ENCODE results near the gene GNB1.

The GNB1 gene

GRCh38 chr1:1927751-1928150, 36.9 kb upstream of the GNB1 start:
- TF ChIP-seq FOXM1 (IDR thresholded peaks at IDR 0.05; ENCODE audit: borderline replicate concordance) (no peak), ARNT (IDR thresholded peaks at IDR 0.05) (no peak), SUZ12 (IDR thresholded peaks at IDR 0.05) (no peak), CTBP1 (IDR thresholded peaks at IDR 0.05; ENCODE audit: borderline replicate concordance) (no peak), L3MBTL2 (conservative IDR thresholded peaks at IDR 0.05) (no peak)
- DNase-seq (ENCODE audit: extremely low spot score) = no peak
- ChIA-PET POLR2A (no interaction called here), CTCF (no interaction called here)

- ChIA-PET POLR2A (no interaction called here), CTCF (no interaction called here)
- no peak for DNase-seq (ENCODE audit: extremely low spot score)
- TF ChIP-seq TARDBP (IDR thresholded peaks at IDR 0.05) (no peak), HDGF (IDR thresholded peaks at IDR 0.05; ENCODE audit: borderline replicate concordance) (no peak), ELF4 (IDR thresholded peaks at IDR 0.05) (no peak), ZNF384 (IDR thresholded peaks at IDR 0.05) (no peak), L3MBTL2 (conservative IDR thresholded peaks at IDR 0.05) (no peak), CTBP1 (IDR thresholded peaks at IDR 0.05; ENCODE audit: borderline replicate concordance) (no peak), NFRKB (IDR thresholded peaks at IDR 0.05) (no peak), BHLHE40 (IDR thresholded peaks at IDR 0.05; ENCODE audit: borderline replicate concordance) (no peak), SUZ12 (IDR thresholded peaks at IDR 0.05) (no peak), FOXK2 (IDR thresholded peaks at IDR 0.05) (no peak), SP1 (IDR thresholded peaks at IDR 0.05) (no peak)
These were observed 36.2 kb upstream of the GNB1 start for GRCh38 chr1:1926886-1927660.

- no peak for DNase-seq (ENCODE audit: extremely low spot score)
- POLR2A ChIA-PET = no interaction called here
- no peak for TF ChIP-seq TARDBP (IDR thresholded peaks at IDR 0.05)
- TF ChIP-seq SUZ12 (IDR thresholded peaks at IDR 0.05) = no peak
- no peak for TF ChIP-seq CTBP1 (IDR thresholded peaks at IDR 0.05; ENCODE audit: borderline replicate concordance)
- no peak for TF ChIP-seq PKNOX1 (IDR thresholded peaks at IDR 0.05)
- TF ChIP-seq LEF1 (IDR thresholded peaks at IDR 0.05; ENCODE audit: borderline replicate concordance) = no peak
- no peak for TF ChIP-seq L3MBTL2 (conservative IDR thresholded peaks at IDR 0.05)
- no peak for TF ChIP-seq FOXM1 (IDR thresholded peaks at IDR 0.05; ENCODE audit: borderline replicate concordance)
- no peak for TF ChIP-seq NFRKB (IDR thresholded peaks at IDR 0.05)
- no peak for TF ChIP-seq SP1 (IDR thresholded peaks at IDR 0.05)
- no peak for TF ChIP-seq ARNT (IDR thresholded peaks at IDR 0.05)
- no peak for TF ChIP-seq ELF4 (IDR thresholded peaks at IDR 0.05)
- no peak for TF ChIP-seq ZNF384 (IDR thresholded peaks at IDR 0.05)
- TF ChIP-seq BHLHE40 (IDR thresholded peaks at IDR 0.05; ENCODE audit: borderline replicate concordance) = no peak
- no peak for TF ChIP-seq FOXA1 (IDR thresholded peaks at IDR 0.05)
- no peak for TF ChIP-seq HDGF (IDR thresholded peaks at IDR 0.05; ENCODE audit: borderline replicate concordance)
- no peak for TF ChIP-seq FOXK2 (IDR thresholded peaks at IDR 0.05)
- CTCF ChIA-PET = no interaction called here
These were observed 35.5 kb upstream of the GNB1 start for GRCh38 chr1:1926346-1926811.

GRCh38 chr1:1925437-1926345, 34.8 kb upstream of the GNB1 start:
- no peak for DNase-seq (ENCODE audit: extremely low spot score)
- ChIA-PET CTCF (no interaction called here), POLR2A (no interaction called here)
- TF ChIP-seq HDGF (IDR thresholded peaks at IDR 0.05; ENCODE audit: borderline replicate concordance) (no peak), SP1 (IDR thresholded peaks at IDR 0.05) (no peak), ARNT (IDR thresholded peaks at IDR 0.05) (no peak), CTBP1 (IDR thresholded peaks at IDR 0.05; ENCODE audit: borderline replicate concordance) (no peak), BHLHE40 (IDR thresholded peaks at IDR 0.05; ENCODE audit: borderline replicate concordance) (no peak), PKNOX1 (IDR thresholded peaks at IDR 0.05) (no peak), NFRKB (IDR thresholded peaks at IDR 0.05) (no peak), FOXK2 (IDR thresholded peaks at IDR 0.05) (no peak), SUZ12 (IDR thresholded peaks at IDR 0.05) (no peak), LEF1 (IDR thresholded peaks at IDR 0.05; ENCODE audit: borderline replicate concordance) (no peak)

GRCh38 chr1:1924849-1925248, 34.0 kb upstream of the GNB1 start:
- no peak for DNase-seq (ENCODE audit: extremely low spot score)
- POLR2A ChIA-PET = interaction anchor here (1.9 kb wide), 1 partner anchor 16 kb away, joined by 8 read pairs; no protein-coding TSS in a partner anchor
- TF ChIP-seq FOXA1 (IDR thresholded peaks at IDR 0.05) (no peak), BHLHE40 (IDR thresholded peaks at IDR 0.05; ENCODE audit: borderline replicate concordance) (no peak), TARDBP (IDR thresholded peaks at IDR 0.05) (no peak)
- CTCF ChIA-PET = no interaction called here

GRCh38 chr1:1924386-1924785, 33.5 kb upstream of the GNB1 start:
- CTCF ChIA-PET = no interaction called here
- DNase-seq (ENCODE audit: extremely low spot score) = no peak
- no peak for TF ChIP-seq L3MBTL2 (conservative IDR thresholded peaks at IDR 0.05)
- POLR2A ChIA-PET = interaction anchor here (1.9 kb wide), 1 partner anchor 15 kb away, joined by 8 read pairs; no protein-coding TSS in a partner anchor
